ENCODE data around the gene KCNF1.

Gene KCNF1

DNA sequence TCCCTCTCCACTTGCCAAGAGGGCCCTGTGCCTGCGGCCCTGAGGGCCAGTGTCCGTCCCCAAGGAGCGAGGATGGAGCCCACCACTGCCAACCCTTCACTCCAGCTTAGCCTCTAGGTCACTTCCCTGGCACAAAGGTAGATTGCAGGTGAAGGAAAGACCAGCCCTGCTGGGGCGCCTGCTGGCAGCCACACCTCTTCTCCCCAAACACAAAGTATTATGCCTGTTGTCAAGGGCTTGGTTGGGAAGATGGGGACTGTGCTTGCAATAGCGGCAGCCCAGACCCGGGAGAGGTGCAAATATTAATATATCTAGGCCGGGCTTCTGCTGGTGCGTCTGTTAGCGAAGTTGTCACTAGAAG lies 7.7 kb downstream of the KCNF1 start:
- no peak for DNase-seq (ENCODE audit: low read depth in 2 of 2)

DNA sequence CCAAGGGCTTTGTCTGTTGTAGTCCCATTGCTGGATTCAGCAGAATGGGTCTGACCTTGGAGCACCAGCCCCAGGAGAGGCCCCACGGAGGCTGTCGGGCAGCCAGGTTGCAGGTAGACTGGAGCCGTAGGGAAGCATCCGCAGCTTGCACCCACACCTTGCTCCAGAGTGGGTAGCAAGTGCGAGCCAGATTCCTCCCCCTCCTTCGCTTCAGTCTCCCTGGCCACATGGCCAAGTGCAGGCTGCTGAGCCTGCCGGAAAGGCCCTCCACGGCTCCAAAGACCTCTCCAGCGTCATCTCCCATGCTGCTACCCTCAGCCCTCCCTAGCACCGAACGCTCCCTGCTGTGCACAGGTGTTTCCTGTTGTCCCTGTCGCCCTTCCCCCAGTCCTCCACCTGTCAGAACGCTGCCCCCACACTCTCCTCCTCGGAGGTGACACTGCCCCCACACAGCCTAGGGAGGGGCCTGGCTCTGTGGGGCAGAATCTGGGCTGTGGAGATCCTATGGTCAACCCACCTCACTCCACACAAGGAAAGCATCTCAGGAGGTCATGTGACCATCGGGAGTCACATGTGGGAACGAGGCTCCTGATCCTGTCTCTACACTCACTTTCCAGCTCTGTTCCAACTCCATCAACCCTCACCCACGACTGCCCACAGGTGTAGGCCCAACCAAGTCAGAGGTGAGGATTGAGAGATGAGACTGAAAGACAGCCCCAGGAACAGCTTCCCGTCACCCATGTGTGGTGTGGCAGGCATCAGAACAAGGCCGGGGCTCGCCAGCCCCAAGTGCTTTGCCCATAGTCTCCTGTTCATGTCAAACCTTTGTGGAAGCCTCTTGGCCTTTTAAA lies 8.3 kb downstream of the KCNF1 start:
- no peak for DNase-seq (ENCODE audit: low read depth in 2 of 2)

DNA sequence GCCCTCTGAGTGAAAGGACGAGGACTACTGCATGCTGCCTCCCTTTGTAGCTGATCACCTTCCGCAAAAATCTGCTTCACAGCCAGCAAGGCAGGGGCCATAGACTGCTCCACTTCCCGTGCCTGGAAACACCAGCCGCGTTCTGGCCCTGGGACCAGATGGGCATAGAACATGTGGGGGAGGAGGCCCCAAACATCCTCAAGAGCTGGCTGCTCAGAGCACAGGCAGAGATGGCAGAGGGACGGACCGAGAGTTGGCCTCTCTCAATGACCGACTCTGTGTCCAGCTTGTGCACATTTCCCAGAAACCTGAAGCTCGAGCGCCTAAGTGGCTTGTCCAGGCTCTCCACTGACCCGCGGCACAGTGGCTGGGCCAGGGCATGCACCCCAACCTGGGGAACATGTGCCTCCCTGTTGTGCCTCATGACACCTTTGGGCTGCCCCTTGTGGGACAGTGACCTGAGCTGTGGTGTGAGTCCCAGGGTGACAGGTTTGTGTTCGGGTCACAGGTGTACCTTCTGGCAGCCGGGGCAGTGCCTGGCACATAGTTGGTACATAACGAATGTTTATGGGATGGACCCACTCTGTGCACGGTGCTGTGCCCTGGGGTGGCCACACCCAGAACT lies 9.1 kb downstream of the KCNF1 start:
- DNase-seq (ENCODE audit: low read depth in 2 of 2): no peak

DNA sequence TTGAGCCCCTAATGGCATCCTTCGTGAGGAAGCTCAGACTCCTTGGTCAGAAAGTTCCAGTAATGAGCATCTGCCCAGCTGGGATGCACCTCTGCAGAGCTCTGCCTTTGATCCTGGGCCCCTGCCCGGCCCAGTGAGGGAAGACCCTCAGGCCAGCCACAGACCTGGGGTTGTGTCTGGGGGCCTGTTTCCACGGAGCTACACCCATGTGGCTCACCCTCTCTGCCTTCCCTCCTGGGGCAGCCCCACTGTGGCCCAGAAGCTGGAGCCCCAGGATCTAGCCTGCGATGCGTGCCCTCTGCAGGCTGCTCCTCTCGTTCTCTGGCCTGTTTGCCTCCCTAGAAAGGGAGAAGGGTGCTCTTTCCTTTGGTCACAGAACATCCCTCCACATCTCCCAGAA lies 9.8 kb downstream of the KCNF1 start:
- no peak for DNase-seq (ENCODE audit: low read depth in 2 of 2)

DNA sequence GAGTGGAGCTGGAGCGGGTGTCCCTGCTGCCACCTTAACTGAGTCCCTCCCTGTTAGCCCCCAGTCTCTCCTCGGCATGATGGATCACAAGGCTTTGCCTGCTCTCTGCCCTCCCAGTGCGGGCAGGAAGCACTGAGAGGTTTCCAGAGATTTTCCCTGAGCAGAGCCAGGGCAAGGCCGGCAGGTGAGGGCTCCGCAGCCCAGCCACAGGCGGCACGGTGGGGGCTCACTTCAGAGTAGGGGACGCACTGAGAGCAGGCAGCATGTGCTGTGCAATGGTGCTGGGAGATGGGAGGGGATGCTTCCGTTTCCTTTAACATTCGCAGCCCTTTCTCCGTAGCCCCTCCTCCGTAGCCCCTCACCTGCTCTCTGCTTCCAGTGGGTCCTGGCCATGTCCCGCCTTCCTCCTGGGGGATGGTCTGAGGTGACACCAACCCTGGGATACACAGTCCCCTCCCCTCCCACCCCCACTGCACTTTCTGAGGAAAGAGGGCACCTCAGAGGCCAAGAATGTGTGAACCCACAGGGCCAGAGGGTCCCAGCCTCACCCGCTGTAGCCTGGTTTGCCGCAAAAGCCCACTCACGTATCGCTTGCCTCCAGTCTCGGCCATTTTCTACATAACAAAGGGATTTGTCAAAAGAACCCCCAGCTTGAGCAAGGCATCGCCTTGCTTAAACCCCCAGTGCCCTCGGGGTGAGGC lies 10.7 kb downstream of the KCNF1 start:
- DNase-seq (ENCODE audit: low read depth in 2 of 2): no peak

- no peak for DNase-seq (ENCODE audit: low read depth in 2 of 2)
Measured at GRCh38 chr2:10923008-10923375, 11.3 kb downstream of the KCNF1 start.

DNA sequence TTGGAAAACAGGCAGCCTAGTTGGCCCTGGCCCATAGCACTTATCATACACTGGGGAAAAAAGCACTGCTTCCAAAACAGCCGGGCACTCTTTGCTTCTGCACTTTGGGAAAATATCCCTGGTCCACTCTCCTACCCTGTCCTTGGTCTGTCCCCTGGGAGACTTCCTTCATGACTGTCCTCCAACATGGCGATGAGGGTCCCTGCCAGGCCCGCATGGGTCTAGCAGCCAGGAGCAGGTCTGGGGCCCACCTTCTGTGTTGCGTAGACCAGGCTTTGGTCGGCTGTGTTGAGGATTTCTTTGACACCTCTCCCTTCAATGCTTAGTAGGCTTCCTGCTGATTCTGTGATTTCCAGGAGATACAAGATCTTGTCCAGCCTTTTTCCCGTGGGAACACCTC lies 12.2 kb downstream of the KCNF1 start:
- DNase-seq (ENCODE audit: low read depth in 2 of 2): no peak

DNA sequence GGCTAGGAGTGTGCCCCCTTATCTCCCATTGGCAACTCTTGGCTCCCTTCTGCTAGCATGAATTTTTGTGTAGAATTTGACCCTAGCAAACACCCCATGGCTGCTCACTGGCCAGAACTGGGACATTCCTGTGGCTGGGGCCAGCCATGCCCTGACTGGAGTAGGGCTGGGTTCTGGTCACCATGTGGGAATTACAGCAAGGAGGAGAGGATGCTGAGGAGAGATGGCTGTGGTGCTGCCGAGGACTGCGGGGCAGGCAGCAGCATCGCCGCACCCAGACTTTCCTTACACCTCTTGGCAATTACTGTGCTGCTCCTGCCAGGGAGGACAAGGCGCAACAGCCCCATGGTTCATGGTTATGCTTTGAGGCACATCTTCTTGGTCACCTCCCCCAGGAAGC lies 12.7 kb downstream of the KCNF1 start:
- DNase-seq (ENCODE audit: low read depth in 2 of 2): no peak

DNA sequence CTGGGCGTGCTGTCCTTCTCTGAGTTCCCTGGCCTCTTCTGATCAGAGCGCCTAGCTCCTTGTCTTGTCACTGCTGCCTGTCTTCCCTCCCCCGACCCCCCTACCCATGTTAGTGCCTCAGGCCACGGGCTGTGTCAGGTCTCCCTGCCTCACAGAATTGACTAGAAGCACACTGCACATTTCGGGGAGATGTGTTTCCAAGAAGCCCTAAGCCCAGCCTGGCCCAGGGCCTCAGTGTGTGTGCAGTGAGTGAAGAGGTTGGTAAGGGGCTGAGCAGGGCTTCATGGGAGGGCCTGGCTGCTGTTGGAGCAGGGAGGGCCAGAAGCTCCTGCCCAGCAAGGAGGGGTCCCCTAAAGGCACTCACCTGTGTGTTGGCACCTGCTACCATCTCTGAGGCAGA lies 13.1 kb downstream of the KCNF1 start:
- no peak for DNase-seq (ENCODE audit: low read depth in 2 of 2)

DNA sequence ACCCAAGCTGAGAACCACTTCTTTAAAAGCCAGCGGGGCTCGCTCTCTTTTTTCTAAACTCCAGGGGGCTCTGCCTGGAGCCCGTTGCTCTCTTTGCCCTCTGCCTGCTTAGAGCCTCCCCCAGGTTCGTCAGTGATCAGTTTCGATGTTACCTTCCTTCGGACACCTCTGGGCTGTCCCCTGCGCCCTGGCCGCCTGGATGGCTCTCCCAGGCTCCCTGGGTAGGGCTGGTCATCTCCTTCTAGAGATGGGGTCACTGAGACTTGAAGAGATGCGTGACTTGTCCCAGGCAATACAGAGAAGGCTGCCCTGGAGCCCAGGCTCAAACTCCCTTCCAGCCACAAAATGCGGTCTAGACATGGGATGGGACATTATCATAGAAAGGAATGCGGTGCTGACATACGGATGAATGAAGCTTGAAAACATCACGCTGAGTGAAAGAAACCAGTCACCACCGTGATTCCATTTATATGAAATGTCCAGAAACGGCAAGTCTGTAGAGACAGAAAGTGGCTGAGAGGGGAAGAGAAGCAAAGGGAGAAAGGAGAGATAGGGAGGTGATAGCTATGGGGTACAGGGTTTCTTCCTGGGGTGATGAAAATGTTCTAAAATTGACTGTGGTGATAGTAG lies 14.6 kb downstream of the KCNF1 start:
- no peak for DNase-seq (ENCODE audit: low read depth in 2 of 2)

GRCh38 chr2:10930721-10931516 lies 19.2 kb downstream of the KCNF1 start:
- no peak for DNase-seq (ENCODE audit: low read depth in 2 of 2)

DNA sequence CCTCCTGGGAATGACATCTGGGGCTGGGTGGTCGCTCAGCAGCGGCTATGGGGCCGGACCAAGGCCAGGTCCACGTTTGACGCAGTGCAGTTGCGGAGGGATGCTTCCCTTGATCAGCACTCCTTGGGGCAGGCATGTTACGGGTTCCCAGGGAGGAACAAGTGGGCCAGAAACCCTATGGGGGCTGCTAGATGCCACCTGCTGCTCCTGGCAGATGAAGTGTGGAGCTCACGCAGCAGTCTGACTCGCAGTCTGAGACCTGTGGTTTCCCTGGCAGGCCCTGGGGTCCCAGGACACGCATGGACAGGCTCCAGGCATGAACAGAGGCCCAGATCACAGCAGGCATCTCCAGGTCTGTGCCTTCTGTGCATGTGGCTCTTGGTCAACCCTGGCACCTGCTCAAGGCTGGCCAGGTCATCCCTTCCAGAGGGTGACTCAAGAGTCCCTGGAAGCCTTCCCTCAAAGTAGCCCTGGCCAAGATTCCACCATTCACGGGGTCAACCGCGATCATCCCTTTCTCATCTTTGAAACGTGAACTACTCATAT lies 20.0 kb downstream of the KCNF1 start:
- no peak for DNase-seq (ENCODE audit: low read depth in 2 of 2)

DNA sequence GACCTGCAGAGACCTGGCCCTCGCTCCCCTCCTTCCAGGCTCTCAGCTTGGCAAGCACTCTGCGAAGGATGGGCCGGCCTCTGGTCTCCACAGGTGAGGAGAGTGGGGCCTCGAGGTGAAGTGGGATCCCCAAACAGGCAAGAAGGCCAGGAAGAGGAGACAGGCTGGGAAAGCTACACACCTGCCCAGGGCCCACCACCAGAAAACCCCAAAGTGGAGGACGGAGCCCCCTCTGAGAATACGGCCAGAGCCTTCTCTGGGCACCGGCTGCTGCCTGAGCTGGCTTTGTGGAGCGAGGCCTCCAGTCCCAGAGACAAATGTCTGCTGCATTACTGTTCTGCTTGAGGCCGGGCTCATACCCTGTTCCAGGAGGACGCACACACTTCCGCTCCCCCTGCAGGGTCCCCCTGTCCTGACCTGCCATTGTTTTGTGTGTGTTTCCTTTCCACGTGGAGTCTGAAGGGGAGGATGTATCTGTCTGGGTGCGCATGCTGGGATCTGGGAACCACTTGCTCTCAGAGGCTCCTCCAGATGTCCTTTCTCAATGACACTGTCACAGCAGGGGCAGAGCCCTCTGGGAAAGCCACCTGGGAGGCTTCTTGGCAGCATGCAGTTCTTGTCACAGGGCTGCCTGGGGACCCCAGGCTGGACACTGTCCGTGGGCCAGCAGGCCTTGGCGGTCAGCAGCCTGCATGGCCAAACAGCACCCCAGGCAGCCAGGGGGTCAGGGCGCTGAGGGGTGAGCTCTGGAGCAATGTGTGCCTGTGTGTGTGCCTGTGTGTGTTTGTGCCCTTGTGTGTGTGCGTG lies 20.8 kb downstream of the KCNF1 start:
- DNase-seq (ENCODE audit: low read depth in 2 of 2): no peak

- DNase-seq (ENCODE audit: low read depth in 2 of 2): no peak
Measured at GRCh38 chr2:10933700-10934225, 22.0 kb downstream of the KCNF1 start.

GRCh38 chr2:10934308-10934978 lies 22.7 kb downstream of the KCNF1 start:
- no peak for DNase-seq (ENCODE audit: low read depth in 2 of 2)

GRCh38 chr2:10934979-10935350 lies 23.2 kb downstream of the KCNF1 start:
- DNase-seq (ENCODE audit: low read depth in 2 of 2): no peak

- DNase-seq (ENCODE audit: low read depth in 2 of 2): no peak
Measured at GRCh38 chr2:10935366-10935918, 23.7 kb downstream of the KCNF1 start.

GRCh38 chr2:10935953-10936942 lies 24.5 kb downstream of the KCNF1 start:
- DNase-seq (ENCODE audit: low read depth in 2 of 2): no peak
